ENCODE measurements around the gene DNAJC1. TPM values are rescaled to one million over a fixed set of nuclear protein-coding genes. Genes with fewer than 3 reads are reported as not detected.

Gene DNAJC1
- total RNA-seq, 2 donors from 2014 or later = 27.4 to 33.8 TPM

DNA sequence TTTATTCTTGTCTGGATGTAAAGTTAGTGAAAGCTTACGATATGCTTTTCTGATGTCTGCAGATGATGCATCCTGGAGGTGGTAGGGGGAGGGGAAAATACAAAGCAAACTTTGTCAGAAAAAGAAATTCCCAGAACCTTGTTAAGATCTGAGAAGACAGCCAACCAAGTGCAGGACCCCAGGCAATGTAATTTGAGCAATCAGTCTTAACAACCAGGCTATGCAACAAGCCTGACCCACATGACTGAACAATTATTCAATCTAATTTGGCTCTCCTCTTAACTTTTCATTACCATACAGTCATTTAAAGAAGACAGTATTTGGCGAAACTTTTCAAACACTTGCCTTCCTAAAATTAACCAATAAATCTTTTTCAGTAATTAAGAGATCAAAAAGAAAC is 74.5 kb downstream of the DNAJC1 start:
- intact Hi-C loops (cut with DNase I) = no loop called here
- Histone ChIP-seq H3K36me3 (no peaks in the 10 kb centered on the region), H3K4me3 (no peak overlapping the region), H3K9me3 (no peaks in the 10 kb centered on the region), H3K27me3 (no peaks in the 10 kb centered on the region), H3K4me1 (no peaks in the 10 kb centered on the region), H3K27ac (no peak overlapping the region), H3K9ac (ENCODE audit: low read depth in 2 of 2, low read length in 2 of 2) (no peak overlapping the region)
- no peak for TF ChIP-seq CTCF (IDR thresholded peaks at IDR 0.05)
- DNase-seq = no peak

DNA sequence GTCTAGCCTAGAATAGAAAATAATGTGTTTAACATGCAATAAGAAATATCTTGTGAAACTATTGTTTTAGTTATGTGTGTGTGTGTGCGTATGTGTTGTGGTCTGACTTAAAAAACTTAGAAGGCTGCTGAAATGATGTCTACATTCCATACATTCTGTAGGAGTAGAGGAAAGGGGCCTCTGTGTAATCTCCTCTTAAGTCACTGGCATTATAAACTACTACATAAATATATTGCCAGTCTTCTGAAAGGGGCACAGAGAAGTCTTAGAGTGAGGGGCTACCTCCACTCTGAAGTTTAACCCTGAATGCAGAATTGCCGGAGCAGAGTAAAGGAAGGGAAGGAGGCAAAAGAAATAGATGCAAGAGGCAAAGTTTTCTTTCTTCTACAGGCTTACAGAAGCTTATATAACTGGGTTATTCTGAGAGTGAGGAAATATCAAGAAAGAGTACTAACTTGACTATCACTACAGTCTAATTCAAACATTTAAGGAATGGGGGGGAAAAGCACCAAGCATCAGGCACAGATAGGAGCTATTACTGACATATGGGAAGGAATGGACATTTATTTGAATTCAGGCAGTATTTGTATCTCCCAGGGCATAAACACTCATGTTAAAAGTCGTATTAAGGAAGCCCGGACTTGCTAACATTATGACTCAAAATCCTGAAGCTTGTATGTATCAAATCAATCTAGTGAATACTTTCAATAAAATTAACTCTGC is 75.7 kb downstream of the DNAJC1 start:
- no peaks in the 10 kb centered on the region for H3K9me3 ChIP-seq
- H3K27ac ChIP-seq = no peak overlapping the region
- no peak overlapping the region for H3K4me3 ChIP-seq
- no peaks in the 10 kb centered on the region for H3K27me3 ChIP-seq
- intact Hi-C loops (cut with DNase I) = no loop called here
- H3K4me1 ChIP-seq = no peaks in the 10 kb centered on the region
- no peak for DNase-seq
- no peaks in the 10 kb centered on the region for H3K36me3 ChIP-seq
- no peak overlapping the region for H3K9ac ChIP-seq (ENCODE audit: low read depth in 2 of 2, low read length in 2 of 2)
- no peak for TF ChIP-seq CTCF (IDR thresholded peaks at IDR 0.05)

DNA sequence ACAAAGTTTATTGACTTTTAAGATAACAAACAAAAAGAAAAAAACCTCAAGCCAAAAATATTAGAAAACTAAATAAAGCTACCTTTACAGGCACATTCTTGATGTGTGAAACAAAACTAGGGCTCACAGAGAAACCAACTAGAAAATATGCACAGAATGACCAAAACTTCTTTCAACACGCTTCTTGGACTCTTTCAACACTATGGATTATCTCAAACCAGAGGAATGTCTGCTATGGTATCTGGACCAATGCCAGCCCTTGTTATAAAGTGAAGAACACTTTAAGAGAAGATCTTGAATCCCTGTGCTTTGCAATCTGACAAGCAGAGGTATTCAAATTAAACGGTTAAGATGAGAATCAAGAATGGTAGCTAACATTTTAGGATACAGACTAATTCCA is 76.6 kb downstream of the DNAJC1 start:
- no peak for DNase-seq
- TF ChIP-seq CTCF (IDR thresholded peaks at IDR 0.05) = no peak
- Histone ChIP-seq H3K27ac (no peak overlapping the region), H3K4me3 (no peak overlapping the region), H3K36me3 (no peaks in the 10 kb centered on the region), H3K27me3 (no peaks in the 10 kb centered on the region), H3K4me1 (no peaks in the 10 kb centered on the region), H3K9ac (ENCODE audit: low read depth in 2 of 2, low read length in 2 of 2) (no peak overlapping the region), H3K9me3 (no peaks in the 10 kb centered on the region)
- intact Hi-C loops (cut with DNase I) = no loop called here

- Histone ChIP-seq H3K9ac (ENCODE audit: low read depth in 2 of 2, low read length in 2 of 2) (no peak overlapping the region), H3K4me3 (no peak overlapping the region), H3K36me3 (no peaks in the 10 kb centered on the region), H3K9me3 (no peaks in the 10 kb centered on the region), H3K4me1 (no peaks in the 10 kb centered on the region), H3K27ac (no peak overlapping the region), H3K27me3 (no peaks in the 10 kb centered on the region)
- TF ChIP-seq CTCF (IDR thresholded peaks at IDR 0.05) = no peak
- no peak for DNase-seq
- intact Hi-C loops (cut with DNase I) = no loop called here
These were observed 77.1 kb downstream of the DNAJC1 start for GRCh38 chr10:21926358-21926925.

GRCh38 chr10:21925851-21926250 is 77.7 kb downstream of the DNAJC1 start:
- no peak overlapping the region for H3K9ac ChIP-seq (ENCODE audit: low read depth in 2 of 2, low read length in 2 of 2)
- H3K36me3 ChIP-seq = no peaks in the 10 kb centered on the region
- H3K4me3 ChIP-seq = no peak overlapping the region
- H3K4me1 ChIP-seq = no peaks in the 10 kb centered on the region
- no peak overlapping the region for H3K27ac ChIP-seq
- TF ChIP-seq CTCF (IDR thresholded peaks at IDR 0.05) = no peak
- DNase-seq = no peak
- no peaks in the 10 kb centered on the region for H3K9me3 ChIP-seq
- intact Hi-C loops (cut with DNase I) = no loop called here
- H3K27me3 ChIP-seq = no peaks in the 10 kb centered on the region

Data from colonic mucosa (tissue), 4 donors.